OCI-LY3 (cell line): ENCODE results near the gene DCHS2.

ENCODE experiments used
- EZH2phosphoT487 ChIP-seq: fragments of 200-600 bp; shearing (Covaris generic); IDR thresholded peaks from 2 replicates; pipeline ENCODE4 v1.6.1; 2018; ENCODE audit warnings: antibody characterized with exemption, mixed run types, low read depth
- TF ChIP-seq, protein P1 (sequence below): fragments of 200-600, 300-600 bp; sonication (generic); IDR thresholded peaks from 2 replicates; pipeline ENCODE4 v1.5.1; 2014; ENCODE audit warnings: antibody characterized with exemption, low read length, low read depth

DNA sequence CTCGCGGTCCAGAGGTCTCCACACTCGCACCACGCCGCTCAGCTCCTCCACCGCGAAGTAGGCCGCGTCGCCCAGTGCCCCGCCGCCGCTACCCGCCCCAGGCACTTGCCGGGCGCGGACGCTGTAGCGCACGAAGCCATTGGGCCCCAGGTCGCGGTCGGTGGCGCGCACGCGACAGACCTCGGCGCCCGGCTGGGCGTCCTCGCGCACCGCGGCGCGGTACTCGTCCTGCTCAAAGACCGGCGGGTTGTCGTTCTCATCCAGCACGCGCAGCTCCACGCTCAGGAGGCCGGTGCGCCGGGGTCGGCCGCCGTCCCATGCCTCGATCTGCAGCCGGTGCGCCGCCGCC lies 1.4 kb downstream of the DCHS2 start:
- TF ChIP-seq, protein P1, sequence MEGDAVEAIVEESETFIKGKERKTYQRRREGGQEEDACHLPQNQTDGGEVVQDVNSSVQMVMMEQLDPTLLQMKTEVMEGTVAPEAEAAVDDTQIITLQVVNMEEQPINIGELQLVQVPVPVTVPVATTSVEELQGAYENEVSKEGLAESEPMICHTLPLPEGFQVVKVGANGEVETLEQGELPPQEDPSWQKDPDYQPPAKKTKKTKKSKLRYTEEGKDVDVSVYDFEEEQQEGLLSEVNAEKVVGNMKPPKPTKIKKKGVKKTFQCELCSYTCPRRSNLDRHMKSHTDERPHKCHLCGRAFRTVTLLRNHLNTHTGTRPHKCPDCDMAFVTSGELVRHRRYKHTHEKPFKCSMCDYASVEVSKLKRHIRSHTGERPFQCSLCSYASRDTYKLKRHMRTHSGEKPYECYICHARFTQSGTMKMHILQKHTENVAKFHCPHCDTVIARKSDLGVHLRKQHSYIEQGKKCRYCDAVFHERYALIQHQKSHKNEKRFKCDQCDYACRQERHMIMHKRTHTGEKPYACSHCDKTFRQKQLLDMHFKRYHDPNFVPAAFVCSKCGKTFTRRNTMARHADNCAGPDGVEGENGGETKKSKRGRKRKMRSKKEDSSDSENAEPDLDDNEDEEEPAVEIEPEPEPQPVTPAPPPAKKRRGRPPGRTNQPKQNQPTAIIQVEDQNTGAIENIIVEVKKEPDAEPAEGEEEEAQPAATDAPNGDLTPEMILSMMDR, result no peak
- TF ChIP-seq EZH2phosphoT487, result no peak
